K562 (cell line): ENCODE data around the gene CALY. TPM values are rescaled to one million over a fixed set of nuclear protein-coding genes. Genes with fewer than 3 reads are reported as not detected.

Experiments
- ATAC-seq: fragments of 200-7000 bp; cut with Tn5 transposase; 3 replicates; pipeline ENCODE4 v1.9.1; 2020; ENCODE audit warnings: moderate library complexity
- BruUV-seq: library from RNA; stranded (reverse); fragments of 400-500 nt; replicated peaks from 2 replicates; lab custom pipeline; 2021; lab: Mats Ljungman, UMichigan
- CTCF ChIA-PET: fragments of 300-600 bp; formaldehyde crosslinking; extraction: SDS; loops from one replicate; lab custom pipeline; 2021; ENCODE audit warnings: low intra/inter-chr PET ratio; lab: Yijun Ruan, JAX
- POLR2A ChIA-PET: fragments of 300-600, 350-650 bp; sonication (Branson Sonifier 250); formaldehyde crosslinking; extraction: SDS; loops from one replicate; lab custom pipeline; 2021; ENCODE audit warnings: antibody characterized with exemption, inconsistent platforms; lab: Yijun Ruan, JAX
- DNase-seq, 4 experiments: peaks; one replicate each; pipeline versions ENCODE4 v3.0.0 to v3.0.0-alpha.2; 2011 to 2018; ENCODE audit warnings: low spot score in 3 of 4, mixed read lengths in 3 of 4; ENCODE audit errors: extremely low read depth in 1 of 4
- FAIRE-seq: peaks from 2 replicates; lab custom pipeline; 2011; peaks lifted over from hg19 to GRCh38; lab: Jason Lieb, UNC
- H2AFZ ChIP-seq: 2 replicates; pipeline ENCODE4 v1.6.0; 2011; ENCODE audit warnings: low read depth, low read length, control low read depth, inconsistent platforms
- H3K27ac ChIP-seq: fragments of 200-600 bp; 3 replicates; pipeline ENCODE4 v1.8.0; 2011; ENCODE audit warnings: low read depth, mild to moderate bottlenecking, control low read depth, inconsistent platforms, low read length, moderate library complexity, mixed read lengths; ENCODE audit errors: extremely low read depth
- H3K27me3 ChIP-seq, 2 experiments: fragments of 300-600 bp in 1 of 2; 2 replicates in 1 of 2; 3 replicates in 1 of 2; pipeline versions ENCODE4 v1.6.0 to v1.8.0; 2011; ENCODE audit warnings: inconsistent platforms in 2 of 2, low read length in 2 of 2, mild to moderate bottlenecking in 1 of 2, mixed read lengths in 1 of 2, moderate library complexity in 1 of 2; ENCODE audit not compliant: control insufficient read depth in 2 of 2, insufficient read depth in 2 of 2
- H3K36me3 ChIP-seq: fragments of 300-600 bp; 3 replicates; pipeline ENCODE4 v1.8.0; 2011; ENCODE audit warnings: mild to moderate bottlenecking, low read length, inconsistent platforms; ENCODE audit not compliant: control insufficient read depth, insufficient read depth
- H3K4me1 ChIP-seq, 2 experiments: fragments of 200-600 bp in 1 of 2; replicated peaks in 1 of 2; 2 replicates in 1 of 2; 3 replicates in 1 of 2; pipeline versions ENCODE4 v1.5.1 to v1.8.0; 2011; ENCODE audit warnings: inconsistent platforms in 2 of 2, low read length in 2 of 2, mild to moderate bottlenecking in 1 of 2, mixed read lengths in 1 of 2, moderate library complexity in 1 of 2; ENCODE audit not compliant: control insufficient read depth in 2 of 2, insufficient read depth in 2 of 2
- H3K4me2 ChIP-seq: 2 replicates; pipeline ENCODE4 v1.6.1; 2011; ENCODE audit warnings: low read length, control low read depth, inconsistent platforms, mixed read lengths; ENCODE audit not compliant: insufficient read depth
- H3K4me3 ChIP-seq: fragments of 200-600 bp; sonication (generic), shearing (Covaris generic); 2 replicates; pipeline ENCODE4 v1.5.1; 2016; ENCODE audit warnings: control low read depth, inconsistent platforms
- H3K79me2 ChIP-seq: fragments of 200-600 bp; 3 replicates; pipeline ENCODE4 v1.8.0; 2011; ENCODE audit warnings: low read length, inconsistent platforms; ENCODE audit not compliant: control insufficient read depth, insufficient read depth
- H3K9ac ChIP-seq, 2 experiments: 2 replicates each; pipeline versions ENCODE4 v1.6.0 to v1.6.1; 2011; ENCODE audit warnings: low read depth in 2 of 2, low read length in 2 of 2, control low read depth in 1 of 2, inconsistent platforms in 1 of 2, mild to moderate bottlenecking in 1 of 2, mixed read lengths in 1 of 2; ENCODE audit not compliant: insufficient read depth in 1 of 2
- H3K9me1 ChIP-seq: one replicate; pipeline ENCODE4 v1.6.0; 2011; ENCODE audit warnings: inconsistent platforms, mild to moderate bottlenecking, low read length, moderate library complexity; ENCODE audit not compliant: control insufficient read depth, insufficient read depth
- H3K9me3 ChIP-seq: replicated peaks from 2 replicates; pipeline ENCODE4 v1.5.1; 2011; ENCODE audit warnings: low read depth, low read length, inconsistent platforms; ENCODE audit not compliant: control insufficient read depth, insufficient read depth
- H4K20me1 ChIP-seq: replicated peaks from 2 replicates; pipeline ENCODE4 v1.6.1; 2011; ENCODE audit warnings: low read length, inconsistent platforms, mixed read lengths; ENCODE audit not compliant: control insufficient read depth, insufficient read depth
- ATF7 ChIP-seq: fragments of 450-650 bp; IDR thresholded peaks from 2 replicates; pipeline ENCODE4 v1.7.1; 2014; ENCODE audit warnings: mild to moderate bottlenecking, moderate library complexity
- EGR1 ChIP-seq: fragments of 450-650 bp; conservative IDR thresholded peaks from 2 replicates; pipeline ENCODE4 v1.6.1; 2017; ENCODE audit warnings: mild to moderate bottlenecking
- FOXK2 ChIP-seq, 2 experiments: fragments of 450-650 bp; IDR thresholded peaks in 1 of 2; conservative IDR thresholded peaks in 1 of 2; 2 replicates each; pipeline ENCODE4 v1.6.1; 2016; ENCODE audit warnings: low read depth in 2 of 2, mild to moderate bottlenecking in 1 of 2
- GATAD2B ChIP-seq: fragments of 450-650 bp; IDR thresholded peaks from 2 replicates; pipeline ENCODE4 v1.6.1; 2017; ENCODE audit warnings: mild to moderate bottlenecking, borderline replicate concordance
- JUND ChIP-seq, 2 experiments: IDR thresholded peaks; 2 replicates in 1 of 2; 3 replicates in 1 of 2; pipeline ENCODE4 v1.6.1; 2011; ENCODE audit warnings: borderline replicate concordance in 2 of 2, low read depth in 2 of 2, low read length in 2 of 2, improper control_type of control experiment in 1 of 2, missing biosample characterization in 1 of 2, missing genetic modification characterization in 1 of 2, missing genetic modification reagents in 1 of 2
- TCF7L2 ChIP-seq: fragments of 150-350 bp; IDR thresholded peaks from 2 replicates; pipeline ENCODE4 v1.6.1; 2016; ENCODE audit warnings: low read depth, mild to moderate bottlenecking, low read length, moderate library complexity
- ZNF263 ChIP-seq: sonication (generic); formaldehyde crosslinking; IDR thresholded peaks from 2 replicates; pipeline ENCODE4 v1.8.0; 2022; ENCODE audit warnings: mild to moderate bottlenecking, missing genetic modification reagents, borderline replicate concordance
- WGBS: fragments of 100-300 bp; shearing (Covaris generic); methylation state at CpG from one replicate; pipeline ENCODE4 v1.1.6; 2016; ENCODE audit warnings: low coverage, mixed read lengths; ENCODE audit not compliant: insufficient coverage; ENCODE audit errors: missing lambda C conversion rate; 5-methylcytosine and 5-hydroxymethylcytosine counted together
- in situ Hi-C: fragments of 300-500 bp; cut with MboI; formaldehyde crosslinking; loops from 4 replicates; pipeline ENCODE4 v1.15.0; 2018; ENCODE audit warnings: inconsistent platforms, mixed read lengths
- intact Hi-C: fragments of 100-400 bp; cut with micrococcal nuclease; formaldehyde crosslinking; loops from 2 replicates; pipeline ENCODE4 v1.14.2; 2022
- polyA plus RNA-seq, 8 experiments: library from polyadenylated mRNA; depleted of rRNA in 4 of 8; stranded (reverse) in 5 of 8; unstranded in 3 of 8; fragments of >200 nt; fragmentation: Nextera tagmentation in 2 of 8; fragmentation: Illumina TruSeq in 1 of 8; extraction: Ambion mirVana in 2 of 8; extraction: Trizol in 1 of 8; gene quantifications; 2 replicates each; pipeline versions ENCODE4 v1.2.1 to v1.2.3, GENCODE V29; 2011 to 2014; ENCODE audit warnings: inconsistent platforms in 1 of 8, missing spikeins in 1 of 8
- total RNA-seq, 7 experiments: library from RNA; depleted of rRNA in 6 of 7; stranded (reverse); fragments of >200 nt in 6 of 7; fragmentation: Illumina TruSeq in 2 of 7; extraction: Trizol in 2 of 7; gene quantifications; 2 replicates each; pipeline versions ENCODE4 v1.2.1 to v1.2.3, GENCODE V29; 2011 to 2021; ENCODE audit warnings: low replicate concordance in 1 of 7
- TF ChIP-seq, protein P1 (sequence below), 3 experiments: fragments of 200-800 bp in 1 of 3; sonication (Bioruptor generic) in 1 of 3; sonication (generic) in 1 of 3; formaldehyde crosslinking in 1 of 3; IDR thresholded peaks; 2 replicates each; pipeline versions ENCODE4 v1.6.1 to v1.8.0; 2016 to 2022; ENCODE audit warnings: mild to moderate bottlenecking in 2 of 3, missing compliant biosample characterization in 2 of 3, missing genetic modification characterization in 2 of 3, missing genetic modification reagents in 1 of 3
- TF ChIP-seq, protein P2 (sequence below): fragments of 450-650 bp; IDR thresholded peaks from 2 replicates; pipeline ENCODE4 v1.6.1; 2018; ENCODE audit not compliant: partially characterized antibody

CALY gene
- total and polyA plus RNA-seq, 9 of the 15 experiments (the other 6 are each of a cell fraction or from before 2014, with no cell fraction given) = not detected

DNA sequence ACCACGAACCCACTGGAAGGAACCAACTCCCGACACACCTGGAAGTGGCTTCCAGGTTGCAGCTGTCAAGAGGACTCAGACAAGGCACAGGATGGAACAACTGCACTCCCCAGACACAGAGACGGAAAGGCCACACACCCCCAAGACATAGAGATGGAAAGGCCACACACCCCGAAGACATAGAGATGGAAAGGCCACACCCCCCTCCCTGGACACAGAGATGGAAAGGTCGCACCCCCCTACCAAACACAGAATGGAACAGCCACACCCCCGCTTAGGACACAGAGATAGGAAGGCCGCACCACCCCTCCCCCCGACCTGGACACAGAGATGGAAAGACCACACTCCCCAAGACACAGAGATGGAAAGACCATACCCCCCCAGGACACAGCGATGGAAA, 20.4 kb downstream of the CALY start:
- Histone ChIP-seq H2AFZ (no peak overlapping the region), H3K4me2 (no peak overlapping the region; the same call in 1 of the 2 replicates), H3K36me3 (peaks cover 19% of the 10 kb centered on the region; the same call in 2 of the 3 replicates), H3K27ac (no peak overlapping the region), H3K9ac (no peak overlapping the region), H3K9me1 (no peaks in the 10 kb centered on the region), H3K9me3 (no peaks in the 10 kb centered on the region), H3K4me1 (peaks cover 0 to 32% of the 10 kb centered on the region in 2 experiments; a peak in 4 of 5 replicates), H3K27me3 (no peaks in the 10 kb centered on the region), H3K4me3 (no peak overlapping the region), H3K79me2 (no peaks in the 10 kb centered on the region), H4K20me1 (no peaks in the 10 kb centered on the region)
- WGBS = 62% methylated on average over 5 of the region's 9 CpGs
- DNase-seq = peak in 2 of 4 experiments; percentile 38 to 42
- peak; percentile 73 for TF ChIP-seq TCF7L2
- peak; percentile 73 for TF ChIP-seq ATF7
- no peak for TF ChIP-seq GATAD2B
- TF ChIP-seq, protein P1, sequence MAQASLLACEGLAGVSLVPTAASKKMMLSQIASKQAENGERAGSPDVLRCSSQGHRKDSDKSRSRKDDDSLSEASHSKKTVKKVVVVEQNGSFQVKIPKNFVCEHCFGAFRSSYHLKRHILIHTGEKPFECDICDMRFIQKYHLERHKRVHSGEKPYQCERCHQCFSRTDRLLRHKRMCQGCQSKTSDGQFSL (CRISPR knock-in tag; IDR thresholded peaks at IDR 0.05) = peak; percentile 30; the same call in 1 of the 2 replicates
- TF ChIP-seq, protein P1 (tag; IDR thresholded peaks at IDR 0.05) = no peak
- no peak for TF ChIP-seq ZNF263 (CRISPR knock-in tag)
- TF ChIP-seq, protein P2, sequence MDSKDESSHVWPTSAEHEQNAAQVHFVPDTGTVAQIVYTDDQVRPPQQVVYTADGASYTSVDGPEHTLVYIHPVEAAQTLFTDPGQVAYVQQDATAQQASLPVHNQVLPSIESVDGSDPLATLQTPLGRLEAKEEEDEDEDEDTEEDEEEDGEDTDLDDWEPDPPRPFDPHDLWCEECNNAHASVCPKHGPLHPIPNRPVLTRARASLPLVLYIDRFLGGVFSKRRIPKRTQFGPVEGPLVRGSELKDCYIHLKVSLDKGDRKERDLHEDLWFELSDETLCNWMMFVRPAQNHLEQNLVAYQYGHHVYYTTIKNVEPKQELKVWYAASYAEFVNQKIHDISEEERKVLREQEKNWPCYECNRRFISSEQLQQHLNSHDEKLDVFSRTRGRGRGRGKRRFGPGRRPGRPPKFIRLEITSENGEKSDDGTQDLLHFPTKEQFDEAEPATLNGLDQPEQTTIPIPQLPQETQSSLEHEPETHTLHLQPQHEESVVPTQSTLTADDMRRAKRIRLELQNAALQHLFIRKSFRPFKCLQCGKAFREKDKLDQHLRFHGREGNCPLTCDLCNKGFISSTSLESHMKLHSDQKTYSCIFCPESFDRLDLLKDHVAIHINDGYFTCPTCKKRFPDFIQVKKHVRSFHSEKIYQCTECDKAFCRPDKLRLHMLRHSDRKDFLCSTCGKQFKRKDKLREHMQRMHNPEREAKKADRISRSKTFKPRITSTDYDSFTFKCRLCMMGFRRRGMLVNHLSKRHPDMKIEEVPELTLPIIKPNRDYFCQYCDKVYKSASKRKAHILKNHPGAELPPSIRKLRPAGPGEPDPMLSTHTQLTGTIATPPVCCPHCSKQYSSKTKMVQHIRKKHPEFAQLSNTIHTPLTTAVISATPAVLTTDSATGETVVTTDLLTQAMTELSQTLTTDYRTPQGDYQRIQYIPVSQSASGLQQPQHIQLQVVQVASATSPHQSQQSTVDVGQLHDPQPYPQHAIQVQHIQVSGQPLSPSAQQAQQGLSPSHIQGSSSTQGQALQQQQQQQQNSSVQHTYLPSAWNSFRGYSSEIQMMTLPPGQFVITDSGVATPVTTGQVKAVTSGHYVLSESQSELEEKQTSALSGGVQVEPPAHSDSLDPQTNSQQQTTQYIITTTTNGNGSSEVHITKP = peak; percentile 98
- TF ChIP-seq JUND (IDR thresholded peaks at IDR 0.05; ENCODE audit: borderline replicate concordance, low read depth, low read length) = 0 out of 2 replicates have a peak, but pooled peaks have one; percentile 30
- no peak for TF ChIP-seq JUND (tag; IDR thresholded peaks at IDR 0.05; ENCODE audit: borderline replicate concordance, low read depth, low read length)
- peak; percentile 54 for TF ChIP-seq EGR1
- peak in 1 of 2 experiments; percentile 90; a peak in 2 of 4 replicates for TF ChIP-seq FOXK2 (conservative IDR thresholded peaks at IDR 0.05 in 1 of 2, IDR thresholded peaks at IDR 0.05 in 1 of 2; ENCODE audit: low read depth in 2 of 2)
- FAIRE-seq = no peak
- CTCF ChIA-PET = no interaction called here
- BruUV-seq = no TSS peak
- no peak for ATAC-seq
- in situ Hi-C loops = no loop called here
- POLR2A ChIA-PET = interaction anchor here (0.6 kb wide), 1 partner anchor 8 kb away, joined by 3 read pairs; no protein-coding TSS in a partner anchor
- intact Hi-C loops = no loop called here
